SK-N-SH treated with all-trans-retinoic acid at 6 μM for 48 hours (cell line): Measurements from ENCODE around the gene TMEM9B.
A peak's percentile ranks its signal among the peaks of the same experiment; 100 is the strongest.

Experiments used
- ATAC-seq: fragments of 200-7000 bp; cut with Tn5 transposase; 3 replicates; pipeline ENCODE4 v1.9.1; 2020; ENCODE audit warnings: mild to moderate bottlenecking, moderate library complexity
- ARNTL ChIP-seq: fragments of 450-650 bp; formaldehyde crosslinking; IDR thresholded peaks from 2 replicates; pipeline ENCODE4 v1.5.0; 2020; ENCODE audit warnings: low read depth, mild to moderate bottlenecking, moderate library complexity, borderline replicate concordance
- BACH2 ChIP-seq: fragments of 250-450 bp; sonication (Bioruptor Pico); IDR thresholded peaks from 2 replicates; pipeline ENCODE4 v1.9.0; 2021; ENCODE audit warnings: mild to moderate bottlenecking, borderline replicate concordance
- CSDC2 ChIP-seq: fragments of 250-450 bp; sonication (Bioruptor Pico); IDR thresholded peaks from 2 replicates; pipeline ENCODE4 v1.5.0; 2020; ENCODE audit warnings: mild to moderate bottlenecking, moderate library complexity
- ESRRG ChIP-seq: fragments of 250-450 bp; sonication (Bioruptor Pico); IDR thresholded peaks from 2 replicates; pipeline ENCODE4 v1.6.1; 2021; ENCODE audit warnings: mild to moderate bottlenecking
- GLIS3 ChIP-seq: fragments of 250-450 bp; sonication (Bioruptor Pico); IDR thresholded peaks from 2 replicates; pipeline ENCODE4 v1.5.0; 2020; ENCODE audit warnings: mild to moderate bottlenecking, moderate library complexity
- OSR1 ChIP-seq: fragments of 250-450 bp; sonication (Bioruptor Pico); IDR thresholded peaks from 2 replicates; pipeline ENCODE4 v1.8.0; 2022; ENCODE audit warnings: moderate library complexity, mild to moderate bottlenecking, inconsistent platforms
- POU6F1 ChIP-seq: fragments of 250-450 bp; sonication (Bioruptor Pico); IDR thresholded peaks from 2 replicates; pipeline ENCODE4 v1.8.0; 2021; ENCODE audit warnings: low read depth, mild to moderate bottlenecking, moderate library complexity, borderline replicate concordance
- PPARA ChIP-seq: fragments of 250-450 bp; sonication (Bioruptor Pico); IDR thresholded peaks from 2 replicates; pipeline ENCODE4 v1.5.0; 2020; ENCODE audit warnings: mild to moderate bottlenecking, borderline replicate concordance
- RARB ChIP-seq: fragments of 250-450 bp; sonication (Bioruptor Pico); IDR thresholded peaks from 2 replicates; pipeline ENCODE4 v1.8.0; 2021; ENCODE audit warnings: mild to moderate bottlenecking, moderate library complexity
- SNAI2 ChIP-seq: fragments of 250-450 bp; sonication (Bioruptor Pico); IDR thresholded peaks from 2 replicates; pipeline ENCODE4 v1.5.0; 2020; ENCODE audit warnings: mild to moderate bottlenecking, moderate library complexity
- TCF4 ChIP-seq: fragments of 250-450 bp; sonication (Bioruptor Pico); IDR thresholded peaks from 2 replicates; pipeline ENCODE4 v1.8.0; 2021; ENCODE audit warnings: mild to moderate bottlenecking, moderate library complexity, borderline replicate concordance
- TOX ChIP-seq: fragments of 250-450 bp; sonication (Bioruptor Pico); IDR thresholded peaks from 2 replicates; pipeline ENCODE4 v1.8.0; 2021; ENCODE audit warnings: mild to moderate bottlenecking, moderate library complexity, borderline replicate concordance
- TSHZ2 ChIP-seq: fragments of 250-450 bp; sonication (Bioruptor Pico); IDR thresholded peaks from 2 replicates; pipeline ENCODE4 v1.5.0; 2020; ENCODE audit warnings: mild to moderate bottlenecking, moderate library complexity
- ZFP3 ChIP-seq: fragments of 250-450 bp; sonication (Bioruptor Pico); IDR thresholded peaks from 2 replicates; pipeline ENCODE4 v1.5.0; 2020; ENCODE audit warnings: mild to moderate bottlenecking, moderate library complexity
- ZFP30 ChIP-seq: fragments of 450-650 bp; formaldehyde crosslinking; IDR thresholded peaks from 2 replicates; pipeline ENCODE4 v1.5.0; 2022; ENCODE audit warnings: mild to moderate bottlenecking, moderate library complexity
- ZNF565 ChIP-seq: fragments of 450-650 bp; formaldehyde crosslinking; conservative IDR thresholded peaks from 2 replicates; pipeline ENCODE4 v1.5.0; 2020; ENCODE audit warnings: low read depth, mild to moderate bottlenecking, moderate library complexity
- ZNF70 ChIP-seq: fragments of 450-650 bp; formaldehyde crosslinking; IDR thresholded peaks from 2 replicates; pipeline ENCODE4 v1.5.0; 2020; ENCODE audit warnings: mild to moderate bottlenecking, moderate library complexity
- TF ChIP-seq, protein P1 (sequence below): fragments of 250-450 bp; sonication (Bioruptor Pico); IDR thresholded peaks from 2 replicates; pipeline ENCODE4 v1.5.1; 2020; ENCODE audit warnings: low read depth, mild to moderate bottlenecking, moderate library complexity
- TF ChIP-seq, protein P2 (sequence below): fragments of 250-450 bp; sonication (Bioruptor Pico); IDR thresholded peaks from 2 replicates; pipeline ENCODE4 v1.8.0; 2020; ENCODE audit warnings: mild to moderate bottlenecking, moderate library complexity, borderline replicate concordance
- TF ChIP-seq, protein P3 (sequence below): fragments of 250-450 bp; sonication (Bioruptor Pico); IDR thresholded peaks from 2 replicates; pipeline ENCODE4 v1.5.1; 2021; ENCODE audit warnings: mild to moderate bottlenecking, moderate library complexity

The TMEM9B gene

DNA sequence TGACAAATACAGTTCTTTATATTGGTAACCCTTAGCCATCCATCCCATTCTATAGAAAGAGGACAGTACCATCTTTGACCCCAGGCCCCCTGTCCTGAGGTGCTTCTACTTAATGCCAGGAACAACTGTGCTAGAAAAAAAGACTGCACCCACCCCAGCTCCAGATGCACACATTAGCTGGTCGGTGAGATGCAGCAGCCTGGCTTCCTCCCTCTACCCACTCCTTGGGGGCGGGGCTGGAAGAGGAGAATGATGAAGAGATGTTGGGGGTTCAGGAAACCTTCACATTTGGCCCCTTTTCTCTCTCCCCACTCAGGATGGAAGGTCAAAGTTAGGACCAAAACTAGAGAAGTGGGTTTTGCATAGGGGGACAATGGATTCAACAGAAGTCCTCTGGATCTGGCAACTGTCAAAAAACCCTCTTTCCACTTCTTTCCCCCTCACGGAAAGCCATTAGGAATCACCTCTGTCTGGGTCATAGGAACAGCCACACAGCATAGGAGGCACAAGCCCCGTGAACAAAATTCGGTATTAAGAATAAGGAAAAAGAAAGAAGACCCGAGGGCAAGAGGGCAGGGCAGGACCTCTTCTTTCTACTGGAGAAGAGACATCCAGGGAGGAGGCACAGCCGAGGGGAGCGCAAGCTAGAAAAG, 38.8 kb upstream of the TMEM9B start (continued):
- TF ChIP-seq POU6F1 (CRISPR knock-in tag) = no peak

GRCh38 chr11:9001736-9002135, 37.5 kb upstream of the TMEM9B start:
- ATAC-seq = peak; percentile 55

More at GRCh38 chr11:9001736-9002135, 37.5 kb upstream of the TMEM9B start:
- TF ChIP-seq ZFP30 (CRISPR knock-in tag) (no peak), ESRRG (CRISPR knock-in tag) (no peak), BACH2 (CRISPR knock-in tag) (no peak), ZNF565 (no peak), RARB (no peak), GLIS3 (CRISPR knock-in tag) (no peak), OSR1 (no peak), TSHZ2 (CRISPR knock-in tag) (no peak), ARNTL (no peak), PPARA (CRISPR knock-in tag) (no peak), TCF4 (CRISPR knock-in tag) (no peak), ZNF70 (CRISPR knock-in tag) (no peak), CSDC2 (no peak), SNAI2 (CRISPR knock-in tag) (no peak), POU6F1 (CRISPR knock-in tag) (no peak), ZFP3 (no peak), TOX (CRISPR knock-in tag) (no peak)
- TF ChIP-seq, protein P1, sequence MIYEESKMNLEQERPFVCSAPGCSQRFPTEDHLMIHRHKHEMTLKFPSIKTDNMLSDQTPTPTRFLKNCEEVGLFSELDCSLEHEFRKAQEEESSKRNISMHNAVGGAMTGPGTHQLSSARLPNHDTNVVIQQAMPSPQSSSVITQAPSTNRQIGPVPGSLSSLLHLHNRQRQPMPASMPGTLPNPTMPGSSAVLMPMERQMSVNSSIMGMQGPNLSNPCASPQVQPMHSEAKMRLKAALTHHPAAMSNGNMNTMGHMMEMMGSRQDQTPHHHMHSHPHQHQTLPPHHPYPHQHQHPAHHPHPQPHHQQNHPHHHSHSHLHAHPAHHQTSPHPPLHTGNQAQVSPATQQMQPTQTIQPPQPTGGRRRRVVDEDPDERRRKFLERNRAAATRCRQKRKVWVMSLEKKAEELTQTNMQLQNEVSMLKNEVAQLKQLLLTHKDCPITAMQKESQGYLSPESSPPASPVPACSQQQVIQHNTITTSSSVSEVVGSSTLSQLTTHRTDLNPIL (CRISPR knock-in tag) = no peak
- TF ChIP-seq, protein P2, sequence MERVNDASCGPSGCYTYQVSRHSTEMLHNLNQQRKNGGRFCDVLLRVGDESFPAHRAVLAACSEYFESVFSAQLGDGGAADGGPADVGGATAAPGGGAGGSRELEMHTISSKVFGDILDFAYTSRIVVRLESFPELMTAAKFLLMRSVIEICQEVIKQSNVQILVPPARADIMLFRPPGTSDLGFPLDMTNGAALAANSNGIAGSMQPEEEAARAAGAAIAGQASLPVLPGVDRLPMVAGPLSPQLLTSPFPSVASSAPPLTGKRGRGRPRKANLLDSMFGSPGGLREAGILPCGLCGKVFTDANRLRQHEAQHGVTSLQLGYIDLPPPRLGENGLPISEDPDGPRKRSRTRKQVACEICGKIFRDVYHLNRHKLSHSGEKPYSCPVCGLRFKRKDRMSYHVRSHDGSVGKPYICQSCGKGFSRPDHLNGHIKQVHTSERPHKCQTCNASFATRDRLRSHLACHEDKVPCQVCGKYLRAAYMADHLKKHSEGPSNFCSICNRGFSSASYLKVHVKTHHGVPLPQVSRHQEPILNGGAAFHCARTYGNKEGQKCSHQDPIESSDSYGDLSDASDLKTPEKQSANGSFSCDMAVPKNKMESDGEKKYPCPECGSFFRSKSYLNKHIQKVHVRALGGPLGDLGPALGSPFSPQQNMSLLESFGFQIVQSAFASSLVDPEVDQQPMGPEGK (CRISPR knock-in tag) = no peak
- TF ChIP-seq, protein P3, sequence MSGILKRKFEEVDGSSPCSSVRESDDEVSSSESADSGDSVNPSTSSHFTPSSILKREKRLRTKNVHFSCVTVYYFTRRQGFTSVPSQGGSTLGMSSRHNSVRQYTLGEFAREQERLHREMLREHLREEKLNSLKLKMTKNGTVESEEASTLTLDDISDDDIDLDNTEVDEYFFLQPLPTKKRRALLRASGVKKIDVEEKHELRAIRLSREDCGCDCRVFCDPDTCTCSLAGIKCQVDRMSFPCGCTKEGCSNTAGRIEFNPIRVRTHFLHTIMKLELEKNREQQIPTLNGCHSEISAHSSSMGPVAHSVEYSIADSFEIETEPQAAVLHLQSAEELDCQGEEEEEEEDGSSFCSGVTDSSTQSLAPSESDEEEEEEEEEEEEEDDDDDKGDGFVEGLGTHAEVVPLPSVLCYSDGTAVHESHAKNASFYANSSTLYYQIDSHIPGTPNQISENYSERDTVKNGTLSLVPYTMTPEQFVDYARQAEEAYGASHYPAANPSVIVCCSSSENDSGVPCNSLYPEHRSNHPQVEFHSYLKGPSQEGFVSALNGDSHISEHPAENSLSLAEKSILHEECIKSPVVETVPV (CRISPR knock-in tag) = no peak
- TF ChIP-seq, all 23 proteins: peak for 0
